Immature natural killer cell (primary cell): ENCODE data around the gene MX2. TPM values are rescaled to one million over a fixed set of nuclear protein-coding genes. Genes with fewer than 3 reads are reported as not detected.
"Not testable (repeated sequence)": the region's sequence is repeated elsewhere in the genome, so short reads cannot be mapped to it uniquely, and the experiment has no call there.

ENCODE experiments used
- DNase-seq, 3 donors: peaks; one replicate each; pipeline ENCODE4 v3.0.0; 2022; ENCODE audit warnings: mixed read lengths in 1 of 3
- H3K27ac Mint-ChIP-seq, 6 donors: one replicate each; pipeline ENCODE4 v1.8.0; 2020; ENCODE audit warnings: mixed read lengths in 6 of 6, mild to moderate bottlenecking in 5 of 6, inconsistent platforms in 4 of 6, moderate library complexity in 3 of 6
- H3K27me3 Mint-ChIP-seq, 3 donors: one replicate each; pipeline ENCODE4 v1.8.0; 2020 to 2021; ENCODE audit warnings: low read depth in 3 of 3, mild to moderate bottlenecking in 3 of 3, mixed read lengths in 3 of 3, moderate library complexity in 3 of 3, inconsistent platforms in 1 of 3
- H3K36me3 Mint-ChIP-seq, 3 donors: one replicate each; pipeline ENCODE4 v1.8.0; 2020; ENCODE audit warnings: mixed read lengths in 3 of 3, inconsistent platforms in 2 of 3, mild to moderate bottlenecking in 2 of 3
- H3K4me1 Mint-ChIP-seq, 2 donors: one replicate each; pipeline ENCODE4 v1.8.0; 2020; ENCODE audit warnings: inconsistent platforms in 2 of 2, mild to moderate bottlenecking in 2 of 2, mixed read lengths in 2 of 2, moderate library complexity in 1 of 2
- H3K4me3 Mint-ChIP-seq, 5 donors: one replicate each; pipeline ENCODE4 v1.8.0; 2020; ENCODE audit warnings: mild to moderate bottlenecking in 5 of 5, mixed read lengths in 5 of 5, inconsistent platforms in 3 of 5, moderate library complexity in 3 of 5
- H3K9me3 Mint-ChIP-seq, 6 donors: one replicate each; pipeline ENCODE4 v1.8.0; 2020; ENCODE audit warnings: mild to moderate bottlenecking in 6 of 6, mixed read lengths in 6 of 6, inconsistent platforms in 4 of 6, moderate library complexity in 3 of 6
- polyA plus RNA-seq, 3 donors: library from polyadenylated mRNA; unstranded; fragments of 300-500 nt; fragmentation: Illumina TruSeq; gene quantifications; one replicate each; pipeline ENCODE4 v1.2.3, GENCODE V29; 2021

Gene MX2
- polyA plus RNA-seq, 3 donors from 2014 or later = 4.0 to 24.2 (median 11.1) TPM

GRCh38 chr21:41349126-41349525 is 12.7 kb upstream of the MX2 start:
- H3K4me3 Mint-ChIP-seq = no peak overlapping the region
- H3K36me3 Mint-ChIP-seq = no peaks in the 10 kb centered on the region
- peaks cover 2 to 14% (median 4%) of the 10 kb centered on the region in 3 donors for H3K27me3 Mint-ChIP-seq
- H3K9me3 Mint-ChIP-seq = no peaks in the 10 kb centered on the region
- no peak overlapping the region for H3K27ac Mint-ChIP-seq
- no peak for DNase-seq
- no peaks in the 10 kb centered on the region for H3K4me1 Mint-ChIP-seq

- Mint-ChIP-seq H3K27ac (no peak overlapping the region), H3K27me3 (peaks cover 2 to 10% (median 4%) of the 10 kb centered on the region in 3 donors), H3K4me3 (no peak overlapping the region), H3K4me1 (no peaks in the 10 kb centered on the region), H3K36me3 (no peaks in the 10 kb centered on the region), H3K9me3 (no peaks in the 10 kb centered on the region)
- DNase-seq = no peak
These were observed 12.0 kb upstream of the MX2 start for GRCh38 chr21:41349619-41350390.

- Mint-ChIP-seq H3K9me3 (no peaks in the 10 kb centered on the region), H3K36me3 (no peaks in the 10 kb centered on the region), H3K27me3 (peaks cover 0 to 10% (median 2%) of the 10 kb centered on the region in 3 donors), H3K4me3 (no peak overlapping the region), H3K4me1 (no peaks in the 10 kb centered on the region), H3K27ac (no peak overlapping the region)
- no peak for DNase-seq
These were observed 11.2 kb upstream of the MX2 start for GRCh38 chr21:41350436-41351155.

GRCh38 chr21:41357546-41357945 is 4.3 kb upstream of the MX2 start:
- H3K4me3 Mint-ChIP-seq = no peak overlapping the region
- H3K4me1 Mint-ChIP-seq = peaks cover 16% of the 10 kb centered on the region in 2 donors
- no peaks in the 10 kb centered on the region for H3K9me3 Mint-ChIP-seq
- peaks cover 6 to 12% (median 9%) of the 10 kb centered on the region in 3 donors for H3K27me3 Mint-ChIP-seq
- H3K36me3 Mint-ChIP-seq = no peaks in the 10 kb centered on the region
- no peak for DNase-seq
- H3K27ac Mint-ChIP-seq = no peak overlapping the region

GRCh38 chr21:41358193-41359166 is 3.3 kb upstream of the MX2 start:
- H3K27ac Mint-ChIP-seq = peak overlapping the region in 1 of 6 donors; percentile 5
- H3K27me3 Mint-ChIP-seq = peaks cover 7 to 16% (median 12%) of the 10 kb centered on the region in 3 donors
- DNase-seq = no peak
- H3K36me3 Mint-ChIP-seq = no peaks in the 10 kb centered on the region
- no peaks in the 10 kb centered on the region for H3K9me3 Mint-ChIP-seq
- peaks cover 23 to 25% of the 10 kb centered on the region in 2 donors for H3K4me1 Mint-ChIP-seq
- H3K4me3 Mint-ChIP-seq = no peak overlapping the region

GRCh38 chr21:41359286-41359685 is 2.5 kb upstream of the MX2 start:
- H3K9me3 Mint-ChIP-seq = no peaks in the 10 kb centered on the region
- H3K4me1 Mint-ChIP-seq = peaks cover 25 to 30% of the 10 kb centered on the region in 2 donors
- peak overlapping the region in 1 of 6 donors; percentile 27 for H3K27ac Mint-ChIP-seq
- H3K4me3 Mint-ChIP-seq = no peak overlapping the region
- H3K27me3 Mint-ChIP-seq = peaks cover 7 to 16% (median 12%) of the 10 kb centered on the region in 3 donors
- no peak for DNase-seq
- no peaks in the 10 kb centered on the region for H3K36me3 Mint-ChIP-seq

GRCh38 chr21:41359754-41360071 is 2.1 kb upstream of the MX2 start:
- Mint-ChIP-seq H3K4me1 (peaks cover 25 to 32% of the 10 kb centered on the region in 2 donors), H3K4me3 (peak overlapping the region in 1 of 5 donors; percentile 41)
- H3K36me3 Mint-ChIP-seq = not testable (repeated sequence)

GRCh38 chr21:41360072-41360821 is 1.6 kb upstream of the MX2 start:
- H3K4me1 Mint-ChIP-seq = peaks cover 25 to 36% of the 10 kb centered on the region in 2 donors
- peak overlapping the region in 1 of 5 donors; percentile 50 for H3K4me3 Mint-ChIP-seq
- no peak for DNase-seq
- no peaks in the 10 kb centered on the region for H3K9me3 Mint-ChIP-seq
- peak overlapping the region in 3 of 6 donors; percentile 59 to 99 (median 94) for H3K27ac Mint-ChIP-seq
- H3K36me3 Mint-ChIP-seq = peaks cover 0 to 7% (median 3%) of the 10 kb centered on the region in 3 donors
- H3K27me3 Mint-ChIP-seq = peaks cover 7 to 16% (median 12%) of the 10 kb centered on the region in 3 donors

More at GRCh38 chr21:41359754-41360071, 2.1 kb upstream of the MX2 start:
- peaks cover 7 to 16% (median 12%) of the 10 kb centered on the region in 3 donors for H3K27me3 Mint-ChIP-seq
- H3K9me3 Mint-ChIP-seq, DNase-seq: not testable (repeated sequence)
- peak overlapping the region in 2 of 6 donors; percentile 27 to 59 for H3K27ac Mint-ChIP-seq

- H3K4me3 Mint-ChIP-seq = peak overlapping the region; percentile 86 to 95 (median 93)
- H3K9me3 Mint-ChIP-seq = peaks cover 0 to 2% (median 0%) of the 10 kb centered on the region in 6 donors
- H3K27ac Mint-ChIP-seq = peak overlapping the region; percentile 94 to 99 (median 96)
- peaks cover 25 to 36% of the 10 kb centered on the region in 2 donors for H3K4me1 Mint-ChIP-seq
- DNase-seq = no peak
- peaks cover 0 to 14% (median 11%) of the 10 kb centered on the region in 3 donors for H3K36me3 Mint-ChIP-seq
- H3K27me3 Mint-ChIP-seq = peaks cover 7 to 16% (median 12%) of the 10 kb centered on the region in 3 donors
These were observed 608 bp upstream of the MX2 start for GRCh38 chr21:41361053-41361785.

- H3K36me3 Mint-ChIP-seq = peaks cover 5 to 18% (median 18%) of the 10 kb centered on the region in 3 donors
- H3K4me1 Mint-ChIP-seq = peaks cover 25 to 36% of the 10 kb centered on the region in 2 donors
- H3K4me3 Mint-ChIP-seq = peak overlapping the region; percentile 86 to 95 (median 93)
- H3K27ac Mint-ChIP-seq = peak overlapping the region; percentile 94 to 99 (median 96)
- peaks cover 0 to 2% (median 0%) of the 10 kb centered on the region in 6 donors for H3K9me3 Mint-ChIP-seq
- DNase-seq = no peak
- peaks cover 7 to 16% (median 15%) of the 10 kb centered on the region in 3 donors for H3K27me3 Mint-ChIP-seq
These were observed 960 bp downstream of the MX2 start for GRCh38 chr21:41362605-41363369.

GRCh38 chr21:41363370-41364270 is 1.8 kb downstream of the MX2 start:
- Mint-ChIP-seq H3K4me3 (peak overlapping the region; percentile 86 to 95 (median 93)), H3K36me3 (peaks cover 5 to 20% (median 18%) of the 10 kb centered on the region in 3 donors)

More at GRCh38 chr21:41363370-41364270, 1.8 kb downstream of the MX2 start:
- H3K27ac Mint-ChIP-seq = peak overlapping the region; percentile 79 to 99 (median 96)
- peaks cover 7 to 16% (median 15%) of the 10 kb centered on the region in 3 donors for H3K27me3 Mint-ChIP-seq
- H3K4me1 Mint-ChIP-seq = peaks cover 27 to 39% of the 10 kb centered on the region in 2 donors
- no peak for DNase-seq
- peaks cover 0 to 2% (median 0%) of the 10 kb centered on the region in 6 donors for H3K9me3 Mint-ChIP-seq
